ENCODE measurements around the gene KCP.

The KCP gene

DNA sequence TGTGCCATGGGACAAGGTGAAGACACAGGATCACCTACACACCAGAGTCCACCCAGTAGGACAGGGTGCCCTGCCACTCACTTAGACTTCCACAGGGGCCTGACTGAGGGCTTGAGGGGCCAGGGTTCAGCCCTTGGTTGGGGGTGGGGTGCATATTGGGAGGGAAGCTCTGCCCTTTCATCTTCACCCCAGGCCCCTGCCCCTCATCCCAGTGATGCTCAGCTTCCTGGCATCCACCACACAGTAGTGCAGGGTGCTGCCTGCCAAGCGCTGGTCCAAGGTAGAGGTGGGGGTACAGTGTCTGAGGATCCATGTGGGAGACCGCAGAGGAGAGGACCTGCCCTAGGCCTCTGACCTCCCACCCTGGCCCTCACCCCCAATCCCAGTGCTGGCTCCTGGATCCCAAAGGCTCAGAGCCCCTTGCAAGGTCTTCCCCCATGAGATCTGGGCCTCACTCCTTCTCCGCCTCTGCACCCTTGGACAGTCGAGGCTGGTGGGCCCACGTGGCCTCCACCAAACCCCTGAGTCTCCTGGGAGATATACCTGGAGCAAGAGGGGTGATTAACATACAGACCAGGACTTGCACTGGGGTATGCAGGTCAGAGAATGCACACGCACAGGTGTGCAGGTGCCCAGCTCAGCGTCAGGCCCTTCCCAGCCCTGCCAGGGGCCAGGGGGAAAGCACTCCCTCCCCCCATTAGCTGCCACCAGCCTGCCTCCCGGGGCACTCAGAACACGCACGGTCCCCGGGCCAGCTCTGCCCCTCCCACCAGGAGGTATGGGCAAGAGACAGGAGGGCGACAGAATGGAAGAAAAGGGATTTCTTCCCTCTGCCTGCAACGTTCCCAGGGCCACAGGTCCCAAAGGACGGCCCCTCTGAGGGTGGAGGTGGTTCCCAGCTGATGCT, 18.6 kb upstream of the KCP start:
- Histone ChIP-seq H3K36me3 (ENCODE audit: control insufficient read depth in 4 of 4, insufficient read depth in 4 of 4, low read length in 3 of 4) (no peaks in the 10 kb centered on the region), H3K4me1 (ENCODE audit: control extremely low read depth in 1 of 4, control insufficient read depth in 4 of 4, insufficient read depth in 4 of 4, low read length in 3 of 4) (peaks cover 0 to 22% (median 19%) of the 10 kb centered on the region in 4 experiments), H3K9me3 (ENCODE audit: control extremely low read depth in 1 of 5, control insufficient read depth in 4 of 5, insufficient read depth in 2 of 5, low read depth in 1 of 5, low read length in 4 of 5) (no peaks in the 10 kb centered on the region), H3K4me3 (ENCODE audit: control insufficient read depth in 1 of 7, extremely low read depth in 1 of 7, insufficient read depth in 4 of 7, low read depth in 2 of 7, low read length in 6 of 7) (no peak overlapping the region), H3K27me3 (replicated peaks in 2 of 5; ENCODE audit: control insufficient read depth in 4 of 5, insufficient read depth in 5 of 5, low read length in 4 of 5) (no peaks in the 10 kb centered on the region), H3K27ac (ENCODE audit: insufficient read depth in 1 of 2, low read depth in 1 of 2, low read length in 2 of 2, poor library complexity in 1 of 2, severe bottlenecking in 2 of 2) (no peak overlapping the region)
- no peak for DNase-seq
- ChIA-PET CTCF (interaction anchor here (0.8 to 2.5 kb wide), 3 partner anchors 8 to 130 kb away, joined by 3 to 9 read pairs (median 5); partner anchors contain the start of gene IRF5), POLR2A (no interaction called here)
- WGBS (ENCODE audit: insufficient coverage) = 94% methylated on average over 4 of the region's 14 CpGs

DNA sequence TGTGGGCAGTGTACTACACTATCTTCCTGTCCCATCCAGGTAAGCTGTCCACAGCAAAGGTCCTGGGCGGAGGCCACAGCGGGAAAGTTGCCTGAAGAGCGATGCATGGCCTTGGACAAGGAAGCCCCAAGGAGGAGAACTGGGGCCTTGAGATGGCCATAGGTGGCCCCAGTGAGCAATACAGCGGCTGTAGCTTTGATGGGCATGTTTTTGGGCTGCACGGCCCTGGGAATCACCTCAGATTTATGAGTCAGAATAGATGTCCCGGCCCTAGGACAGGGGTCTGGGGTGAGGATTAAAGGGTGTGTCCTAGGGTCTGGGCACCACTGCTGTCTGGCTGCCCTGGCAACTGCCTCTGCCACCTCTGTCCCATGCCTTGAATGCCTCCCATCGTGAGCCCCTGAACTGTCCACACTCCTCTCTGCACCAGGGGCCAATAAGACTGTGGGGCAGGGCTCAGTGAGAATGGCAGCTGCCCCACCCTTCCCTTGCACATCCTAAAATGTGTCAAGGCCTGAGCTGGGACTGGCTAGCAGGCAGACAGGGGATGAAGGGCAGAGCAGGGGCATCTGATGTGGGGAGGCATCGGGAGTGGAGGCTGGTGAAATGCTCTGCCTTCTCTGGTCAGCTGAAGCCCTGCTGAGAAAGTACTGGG, 17.8 kb upstream of the KCP start:
- Histone ChIP-seq H3K9me3 (ENCODE audit: control extremely low read depth in 1 of 5, control insufficient read depth in 4 of 5, insufficient read depth in 2 of 5, low read depth in 1 of 5, low read length in 4 of 5) (no peaks in the 10 kb centered on the region), H3K4me3 (ENCODE audit: control insufficient read depth in 1 of 7, extremely low read depth in 1 of 7, insufficient read depth in 4 of 7, low read depth in 2 of 7, low read length in 6 of 7) (no peak overlapping the region), H3K36me3 (ENCODE audit: control insufficient read depth in 4 of 4, insufficient read depth in 4 of 4, low read length in 3 of 4) (no peaks in the 10 kb centered on the region), H3K27me3 (replicated peaks in 2 of 5; ENCODE audit: control insufficient read depth in 4 of 5, insufficient read depth in 5 of 5, low read length in 4 of 5) (no peaks in the 10 kb centered on the region), H3K4me1 (ENCODE audit: control extremely low read depth in 1 of 4, control insufficient read depth in 4 of 4, insufficient read depth in 4 of 4, low read length in 3 of 4) (peaks cover 0 to 14% (median 12%) of the 10 kb centered on the region in 4 experiments), H3K27ac (ENCODE audit: insufficient read depth in 1 of 2, low read depth in 1 of 2, low read length in 2 of 2, poor library complexity in 1 of 2, severe bottlenecking in 2 of 2) (no peak overlapping the region)
- ChIA-PET POLR2A (no interaction called here), CTCF (interaction anchor here (1.5 kb wide), 1 partner anchor 9 kb away, joined by 5 read pairs; the partner anchor contains the start of gene IRF5)
- no peak for DNase-seq
- WGBS (ENCODE audit: insufficient coverage) = 100% methylated on average over 3 of the region's 8 CpGs

- Histone ChIP-seq H3K27ac (ENCODE audit: insufficient read depth in 1 of 2, low read depth in 1 of 2, low read length in 2 of 2, poor library complexity in 1 of 2, severe bottlenecking in 2 of 2) (no peak overlapping the region), H3K9me3 (ENCODE audit: control extremely low read depth in 1 of 5, control insufficient read depth in 4 of 5, insufficient read depth in 2 of 5, low read depth in 1 of 5, low read length in 4 of 5) (no peaks in the 10 kb centered on the region), H3K4me3 (ENCODE audit: control insufficient read depth in 1 of 7, extremely low read depth in 1 of 7, insufficient read depth in 4 of 7, low read depth in 2 of 7, low read length in 6 of 7) (no peak overlapping the region), H3K36me3 (ENCODE audit: control insufficient read depth in 4 of 4, insufficient read depth in 4 of 4, low read length in 3 of 4) (no peaks in the 10 kb centered on the region), H3K27me3 (replicated peaks in 2 of 5; ENCODE audit: control insufficient read depth in 4 of 5, insufficient read depth in 5 of 5, low read length in 4 of 5) (no peaks in the 10 kb centered on the region), H3K4me1 (ENCODE audit: control extremely low read depth in 1 of 4, control insufficient read depth in 4 of 4, insufficient read depth in 4 of 4, low read length in 3 of 4) (peaks cover 0 to 3% (median 0%) of the 10 kb centered on the region in 4 experiments)
- 100% methylated on average over 6 of the region's 8 CpGs for WGBS (ENCODE audit: insufficient coverage)
- CTCF ChIA-PET = interaction anchor here (2.2 kb wide), 1 partner anchor 8 kb away, joined by 7 read pairs; no protein-coding TSS in a partner anchor
- DNase-seq = no peak
- POLR2A ChIA-PET = no interaction called here
Observed at GRCh38 chr7:128924707-128925588, 14.4 kb upstream of the KCP start.

- H3K4me3 ChIP-seq (ENCODE audit: control insufficient read depth in 1 of 7, extremely low read depth in 1 of 7, insufficient read depth in 4 of 7, low read depth in 2 of 7, low read length in 6 of 7) = no peak overlapping the region
- no peak overlapping the region for H3K27ac ChIP-seq (ENCODE audit: insufficient read depth in 1 of 2, low read depth in 1 of 2, low read length in 2 of 2, poor library complexity in 1 of 2, severe bottlenecking in 2 of 2)
- no peaks in the 10 kb centered on the region for H3K27me3 ChIP-seq (replicated peaks in 2 of 5; ENCODE audit: control insufficient read depth in 4 of 5, insufficient read depth in 5 of 5, low read length in 4 of 5)
- 98% methylated on average over 4 of the region's 5 CpGs for WGBS (ENCODE audit: insufficient coverage)
- H3K9me3 ChIP-seq (ENCODE audit: control extremely low read depth in 1 of 5, control insufficient read depth in 4 of 5, insufficient read depth in 2 of 5, low read depth in 1 of 5, low read length in 4 of 5) = no peaks in the 10 kb centered on the region
- no peak for DNase-seq
- CTCF ChIA-PET = interaction anchor here (0.9 to 2.4 kb wide), 5 partner anchors 10 to 24 kb away, joined by 3 to 7 read pairs (median 4); no protein-coding TSS in a partner anchor
- POLR2A ChIA-PET = no interaction called here
- peaks cover 0 to 3% (median 0%) of the 10 kb centered on the region in 4 experiments for H3K4me1 ChIP-seq (ENCODE audit: control extremely low read depth in 1 of 4, control insufficient read depth in 4 of 4, insufficient read depth in 4 of 4, low read length in 3 of 4)
- H3K36me3 ChIP-seq (ENCODE audit: control insufficient read depth in 4 of 4, insufficient read depth in 4 of 4, low read length in 3 of 4) = no peaks in the 10 kb centered on the region
Observed at GRCh38 chr7:128923411-128923800, 12.9 kb upstream of the KCP start.

GRCh38 chr7:128922496-128923410, 12.2 kb upstream of the KCP start:
- H3K27me3 ChIP-seq (replicated peaks in 2 of 5; ENCODE audit: control insufficient read depth in 4 of 5, insufficient read depth in 5 of 5, low read length in 4 of 5) = peaks cover 0 to 2% (median 0%) of the 10 kb centered on the region in 5 experiments
- H3K27ac ChIP-seq (ENCODE audit: insufficient read depth in 1 of 2, low read depth in 1 of 2, low read length in 2 of 2, poor library complexity in 1 of 2, severe bottlenecking in 2 of 2) = no peak overlapping the region
- CTCF ChIA-PET = interaction anchor here (0.9 to 2.4 kb wide), 8 partner anchors 8 to 25 kb away, joined by 3 to 7 read pairs (median 3); partner anchors contain the start of gene KCP
- DNase-seq = no peak
- H3K9me3 ChIP-seq (ENCODE audit: control extremely low read depth in 1 of 5, control insufficient read depth in 4 of 5, insufficient read depth in 2 of 5, low read depth in 1 of 5, low read length in 4 of 5) = no peaks in the 10 kb centered on the region
- H3K4me3 ChIP-seq (ENCODE audit: control insufficient read depth in 1 of 7, extremely low read depth in 1 of 7, insufficient read depth in 4 of 7, low read depth in 2 of 7, low read length in 6 of 7) = no peak overlapping the region
- no peaks in the 10 kb centered on the region for H3K36me3 ChIP-seq (ENCODE audit: control insufficient read depth in 4 of 4, insufficient read depth in 4 of 4, low read length in 3 of 4)
- over 99% methylated on average over 14 of the region's 16 CpGs for WGBS (ENCODE audit: insufficient coverage)
- H3K4me1 ChIP-seq (ENCODE audit: control extremely low read depth in 1 of 4, control insufficient read depth in 4 of 4, insufficient read depth in 4 of 4, low read length in 3 of 4) = peaks cover 0 to 3% (median 0%) of the 10 kb centered on the region in 4 experiments
- POLR2A ChIA-PET = no interaction called here

DNA sequence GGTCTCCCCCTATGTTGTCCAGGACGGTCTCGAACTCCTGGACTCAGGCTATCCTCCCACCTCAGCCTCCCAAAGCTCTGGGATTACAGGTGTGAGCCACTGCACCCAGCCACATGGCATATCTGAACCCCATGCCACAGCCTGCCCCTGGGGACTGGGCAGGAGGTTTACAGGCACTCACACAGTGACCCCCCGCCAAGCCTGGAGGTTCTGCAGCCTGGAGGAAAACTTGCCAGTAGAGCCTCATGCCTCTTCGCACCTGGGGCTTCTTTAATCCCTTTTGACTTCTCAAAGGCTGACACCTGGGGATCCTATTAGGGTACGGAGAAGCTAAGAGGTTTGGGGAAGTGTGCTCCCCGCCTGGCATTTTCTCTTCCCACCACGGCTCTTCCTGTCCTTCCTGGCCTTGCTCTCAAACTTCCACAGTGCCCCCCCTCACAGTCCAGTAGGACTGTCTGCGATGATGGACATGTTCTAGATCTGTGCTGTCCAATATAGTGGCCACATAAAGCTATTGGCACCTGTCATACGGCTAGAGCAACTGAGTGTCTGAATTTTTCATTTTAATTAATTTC, 11.4 kb upstream of the KCP start:
- Histone ChIP-seq H3K36me3 (ENCODE audit: control insufficient read depth in 4 of 4, insufficient read depth in 4 of 4, low read length in 3 of 4) (no peaks in the 10 kb centered on the region), H3K4me1 (ENCODE audit: control extremely low read depth in 1 of 4, control insufficient read depth in 4 of 4, insufficient read depth in 4 of 4, low read length in 3 of 4) (peaks cover 0 to 3% (median 0%) of the 10 kb centered on the region in 4 experiments), H3K27me3 (replicated peaks in 2 of 5; ENCODE audit: control insufficient read depth in 4 of 5, insufficient read depth in 5 of 5, low read length in 4 of 5) (peaks cover 0 to 3% (median 2%) of the 10 kb centered on the region in 5 experiments), H3K9me3 (ENCODE audit: control extremely low read depth in 1 of 5, control insufficient read depth in 4 of 5, insufficient read depth in 2 of 5, low read depth in 1 of 5, low read length in 4 of 5) (no peaks in the 10 kb centered on the region), H3K4me3 (ENCODE audit: control insufficient read depth in 1 of 7, extremely low read depth in 1 of 7, insufficient read depth in 4 of 7, low read depth in 2 of 7, low read length in 6 of 7) (no peak overlapping the region), H3K27ac (ENCODE audit: insufficient read depth in 1 of 2, low read depth in 1 of 2, low read length in 2 of 2, poor library complexity in 1 of 2, severe bottlenecking in 2 of 2) (no peak overlapping the region)
- ChIA-PET POLR2A (no interaction called here), CTCF (interaction anchor here (0.8 to 2.4 kb wide), 6 partner anchors 8 to 38 kb away, joined by 3 to 7 read pairs (median 3); partner anchors contain the start of gene KCP)
- no peak for DNase-seq
- 91% methylated on average over 8 of the region's 9 CpGs for WGBS (ENCODE audit: insufficient coverage)
